GM18498 (cell line): ENCODE data around the gene NBAS.
"Not testable (repeated sequence)": the region's sequence is repeated elsewhere in the genome, so short reads cannot be mapped to it uniquely, and the experiment has no call there.

Experiments
- ATAC-seq: cut with Tn5 transposase; IDR thresholded peaks from one replicate; pipeline ENCODE4 v1.9.1; 2021; ENCODE audit warnings: mild to moderate bottlenecking, moderate library complexity; ENCODE audit not compliant: unreplicated experiment

NBAS gene

GRCh38 chr2:15230599-15231192 is 330.4 kb downstream of the NBAS start:
- no peak for ATAC-seq

GRCh38 chr2:15226661-15227060 is 334.5 kb downstream of the NBAS start:
- ATAC-seq, result no peak

DNA sequence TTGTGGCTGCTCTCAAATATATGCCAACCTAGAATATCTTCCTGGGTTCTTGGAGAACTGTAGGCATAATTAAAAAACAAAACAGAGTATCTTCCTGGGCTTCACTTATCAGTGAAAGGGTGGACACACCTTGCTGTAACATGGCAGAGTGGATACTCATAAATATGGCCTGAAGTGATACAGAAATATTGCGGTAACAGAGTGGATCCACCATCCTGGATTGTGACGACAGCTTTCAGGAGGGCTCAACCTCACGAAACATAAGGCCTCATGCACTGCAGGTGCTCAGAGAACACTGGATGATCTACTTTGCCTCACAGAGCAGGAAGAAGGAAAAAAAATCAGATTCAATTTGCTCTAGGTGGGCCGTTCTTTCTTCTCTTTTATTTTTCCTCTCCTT is 336.0 kb downstream of the NBAS start:
- ATAC-seq, result no peak

- ATAC-seq, result no peak
Observed at GRCh38 chr2:15224641-15225040, 336.5 kb downstream of the NBAS start.

DNA sequence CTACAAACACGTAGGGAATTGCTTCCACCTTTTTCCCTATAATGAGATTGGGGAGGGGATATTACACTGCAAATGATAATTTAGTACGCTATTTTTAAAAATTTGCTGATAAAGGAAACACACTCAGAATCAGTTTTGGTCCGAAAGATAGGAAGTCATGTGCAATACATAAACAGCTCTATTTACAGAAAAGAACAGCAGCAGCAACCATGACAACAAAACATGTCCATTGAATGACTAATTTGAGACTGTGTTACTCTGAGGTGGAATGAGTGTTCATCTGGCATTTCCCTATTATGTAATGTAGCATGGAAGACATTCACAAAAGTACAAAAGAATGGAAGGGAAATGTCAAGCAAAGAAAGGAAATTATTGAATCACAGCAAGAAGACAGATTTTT is 337.2 kb downstream of the NBAS start:
- no peak for ATAC-seq

- ATAC-seq, result no peak
Observed at GRCh38 chr2:15222856-15223255, 338.3 kb downstream of the NBAS start.

DNA sequence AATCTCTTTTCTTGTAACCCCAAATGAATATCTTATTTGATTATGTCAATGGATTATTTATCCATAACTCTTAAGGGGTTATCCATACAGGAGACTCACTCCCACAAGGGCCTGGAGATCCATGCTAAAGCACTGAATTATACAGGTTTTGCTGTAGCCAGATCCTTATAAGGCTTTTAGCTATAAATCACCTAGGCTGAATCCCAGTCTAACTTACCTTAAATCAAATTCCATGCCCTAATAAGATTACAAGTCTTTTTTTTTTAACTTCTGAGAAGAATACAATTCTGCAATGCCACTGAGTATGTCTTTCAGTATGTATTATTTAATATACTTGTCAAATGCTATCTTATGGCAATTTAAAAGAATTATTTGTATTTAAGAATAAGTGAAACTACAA is 340.5 kb downstream of the NBAS start:
- ATAC-seq, result no peak

- ATAC-seq, result no peak
Observed at GRCh38 chr2:15218423-15219086, 342.6 kb downstream of the NBAS start.

- no peak for ATAC-seq
Observed at GRCh38 chr2:15212249-15212648, 348.9 kb downstream of the NBAS start.

GRCh38 chr2:15210542-15210941 is 350.6 kb downstream of the NBAS start:
- not testable (repeated sequence) for ATAC-seq

DNA sequence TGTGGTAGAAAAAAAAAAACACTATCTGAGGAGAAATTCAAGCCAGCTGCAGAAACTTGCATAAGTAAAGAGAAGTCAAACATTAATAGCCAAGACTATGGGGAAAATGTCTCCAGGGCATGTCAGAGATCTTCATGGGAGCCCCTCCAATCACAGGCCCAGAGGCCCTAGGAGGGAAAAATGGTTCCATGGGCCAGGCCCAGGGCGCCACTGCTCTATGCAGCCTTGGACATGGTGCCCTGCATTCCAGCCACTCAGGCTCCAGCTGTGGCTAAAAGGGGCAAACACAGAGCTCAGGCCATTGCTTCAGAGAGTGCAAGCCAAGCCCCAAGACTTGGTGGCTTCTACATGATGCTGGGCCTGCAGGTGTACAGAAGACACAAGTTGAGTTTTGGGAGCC is 354.7 kb downstream of the NBAS start:
- no peak for ATAC-seq

- no peak for ATAC-seq
Observed at GRCh38 chr2:15205562-15205961, 355.6 kb downstream of the NBAS start.

- no peak for ATAC-seq
Observed at GRCh38 chr2:15201009-15201408, 360.1 kb downstream of the NBAS start.

DNA sequence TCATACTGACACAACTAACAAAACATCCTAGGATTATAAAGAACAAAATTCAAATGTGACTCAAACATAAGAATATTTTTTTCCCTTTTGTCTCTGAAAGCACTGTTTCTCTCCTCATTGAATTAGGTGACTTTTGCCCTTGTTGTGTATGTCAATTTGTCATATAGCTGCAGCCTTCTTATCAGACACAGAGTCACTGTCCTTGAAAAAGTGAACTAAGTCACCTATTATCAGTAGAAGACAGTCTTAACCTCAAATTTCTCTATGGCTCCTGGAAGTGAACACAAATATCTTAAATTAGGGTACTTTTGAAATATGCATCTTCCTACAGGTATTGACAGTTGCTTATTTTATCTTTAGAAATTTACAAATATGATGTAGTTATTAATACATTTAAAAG is 360.6 kb downstream of the NBAS start:
- ATAC-seq, result no peak

DNA sequence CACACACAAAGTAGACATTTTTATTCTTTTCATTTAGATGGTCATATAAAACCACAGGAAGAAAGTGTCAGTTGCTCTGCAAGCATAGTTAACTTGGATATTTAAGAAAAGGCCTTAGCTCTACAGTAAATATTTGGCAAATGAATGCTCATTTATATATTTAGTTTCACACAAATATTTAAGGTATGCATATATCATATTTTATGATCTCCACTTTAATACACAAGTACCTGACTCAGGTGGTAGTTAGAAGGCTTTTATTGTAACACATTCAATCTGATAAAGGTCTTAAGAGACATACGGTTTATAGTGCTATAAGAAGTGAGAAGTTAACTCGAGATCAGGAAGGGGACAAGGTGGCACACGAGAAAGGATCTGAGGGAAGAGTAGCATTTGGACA is 363.1 kb downstream of the NBAS start:
- ATAC-seq, result no peak

- ATAC-seq, result no peak
Observed at GRCh38 chr2:15195813-15196212, 365.3 kb downstream of the NBAS start.

DNA sequence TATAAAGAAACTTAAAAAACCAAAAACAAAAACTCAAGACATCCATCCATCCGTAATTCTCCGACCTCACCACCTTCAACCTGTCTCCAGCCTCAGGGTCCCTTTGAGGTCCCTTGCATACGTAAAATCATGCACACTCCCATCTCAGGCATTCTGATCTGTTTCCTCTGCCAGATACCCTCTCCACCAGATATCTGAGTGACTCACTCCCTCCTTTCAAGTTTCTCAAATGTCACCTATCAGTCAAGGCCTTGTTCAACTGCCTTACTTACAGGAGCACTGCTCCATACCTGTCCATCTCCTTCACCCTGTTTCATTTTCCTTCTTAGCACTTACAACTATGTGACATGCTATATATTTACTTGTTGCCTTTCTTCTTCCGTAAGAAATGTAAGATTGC is 369.3 kb downstream of the NBAS start:
- ATAC-seq, result no peak

DNA sequence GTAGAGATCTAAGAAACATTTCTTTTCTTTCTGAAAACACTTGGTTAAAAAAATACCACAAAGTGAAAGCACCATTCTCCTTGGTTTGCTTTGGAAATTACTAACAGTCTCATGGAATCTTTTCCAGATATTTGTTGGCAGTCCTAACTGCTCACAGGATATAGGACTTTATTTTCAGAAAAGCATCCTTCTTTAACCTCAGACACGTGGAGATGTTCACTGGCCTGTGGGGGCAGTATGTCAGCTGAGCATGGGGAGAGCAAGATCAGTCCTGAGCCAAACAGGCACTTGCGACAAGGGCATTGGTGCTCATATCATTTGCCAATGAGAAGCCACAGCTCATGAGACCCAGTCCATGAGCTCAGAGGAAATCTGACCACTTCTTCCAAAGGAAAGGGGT is 371.9 kb downstream of the NBAS start:
- ATAC-seq, result no peak

DNA sequence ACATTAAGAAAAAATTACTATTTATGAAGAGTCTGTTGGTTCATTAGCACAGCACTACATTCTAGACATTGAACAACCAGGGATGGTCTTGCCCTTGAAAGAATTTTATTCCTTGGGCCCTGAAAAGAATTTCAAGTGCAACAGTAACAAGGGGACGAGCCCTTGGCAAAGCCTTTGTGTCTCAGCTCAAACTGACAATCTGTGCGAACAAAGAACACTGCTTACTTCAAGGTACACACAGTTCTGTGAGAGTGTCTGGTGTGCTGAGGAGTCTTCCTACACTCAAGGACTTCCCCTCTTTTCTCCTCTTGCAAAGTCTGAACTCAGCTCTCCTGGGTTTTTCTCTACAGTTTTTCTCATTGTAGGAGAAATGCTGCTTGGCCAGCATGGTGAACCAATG is 373.4 kb downstream of the NBAS start:
- no peak for ATAC-seq

- no peak for ATAC-seq
Observed at GRCh38 chr2:15186118-15186517, 375.0 kb downstream of the NBAS start.

DNA sequence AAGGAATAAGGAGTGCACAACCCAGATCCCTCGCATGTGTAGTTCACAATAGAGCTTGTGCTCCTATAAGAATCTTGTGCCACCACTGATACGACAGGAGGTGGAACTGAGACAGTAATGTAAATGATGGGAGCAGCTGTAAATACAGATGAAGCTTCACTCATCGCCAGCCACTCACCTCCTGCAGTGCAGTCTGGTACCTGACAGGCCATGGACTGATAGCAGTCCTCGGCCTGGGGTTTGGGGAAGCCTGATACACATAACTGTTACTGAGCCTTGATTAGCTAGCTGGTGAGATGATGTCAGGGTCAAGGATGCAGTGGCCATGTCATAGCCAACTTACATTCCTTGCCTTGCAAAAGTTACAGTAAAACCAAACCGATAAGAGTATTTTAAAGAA is 376.6 kb downstream of the NBAS start:
- ATAC-seq, result no peak

DNA sequence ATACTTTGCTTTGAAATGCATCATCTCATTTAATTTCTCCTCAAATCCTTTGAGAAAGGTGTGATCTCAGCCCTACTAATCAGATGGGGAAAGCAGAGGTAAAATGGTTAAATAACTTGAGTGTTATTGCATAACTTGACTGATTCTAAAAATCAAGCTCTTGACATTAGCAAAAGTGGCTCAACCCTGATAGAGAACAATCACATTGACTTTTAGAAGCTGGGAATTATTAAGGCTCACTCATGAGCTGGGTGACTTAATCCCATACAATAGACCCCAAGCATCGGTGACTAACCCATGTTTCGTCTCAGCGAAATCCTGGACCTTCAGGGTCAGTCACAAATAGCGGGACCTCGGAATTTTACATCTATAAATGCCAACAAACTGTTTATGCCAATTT is 378.9 kb downstream of the NBAS start:
- ATAC-seq, result no peak
